ENCODE measurements around the gene ANKRD10. TPM values are rescaled to one million over a fixed set of nuclear protein-coding genes. Genes with fewer than 3 reads are reported as not detected.

The ANKRD10 gene
- total RNA-seq, 1 experiment from 2014 or later = 132 TPM

- peaks cover 8% of the 10 kb centered on the region for H3K36me3 Mint-ChIP-seq (ENCODE audit: insufficient read depth, unreplicated experiment)
- H3K9me3 ChIP-seq = no peaks in the 10 kb centered on the region
- CTCF ChIA-PET = no interaction called here
- H3K4me1 Mint-ChIP-seq (ENCODE audit: low read depth, unreplicated experiment) = peaks cover 5% of the 10 kb centered on the region
- H3K27me3 Mint-ChIP-seq (ENCODE audit: insufficient read depth, unreplicated experiment) = no peaks in the 10 kb centered on the region
- H3K36me3 ChIP-seq (ENCODE audit: control insufficient read depth, insufficient read depth, low read length) = no peaks in the 10 kb centered on the region
- no peak overlapping the region for H3K27ac Mint-ChIP-seq (ENCODE audit: unreplicated experiment)
- peaks cover 5% of the 10 kb centered on the region; the same call in 1 of the 2 replicates for H3K4me1 ChIP-seq
- no peak for DNase-seq
- no peaks in the 10 kb centered on the region for H3K9me3 Mint-ChIP-seq (ENCODE audit: unreplicated experiment)
- no TSS peak for BruUV-seq (replicated peaks)
- POLR2A ChIA-PET = no interaction called here
- no peak overlapping the region for H3K4me3 ChIP-seq (ENCODE audit: low read depth, low read length)
- intact Hi-C loops (cut with micrococcal nuclease; ENCODE audit: unreplicated experiment) = loop anchor here (5.0 kb wide), 1 partner anchor 712 kb away; no protein-coding TSS in a partner anchor
- no peaks in the 10 kb centered on the region for H3K27me3 ChIP-seq (replicated peaks; ENCODE audit: control insufficient read depth, insufficient read depth, low read length)
- TF ChIP-seq CTCF (IDR thresholded peaks at IDR 0.05; ENCODE audit: insufficient read depth in 1 of 2, low read depth in 1 of 2, low read length in 1 of 2, severe bottlenecking in 1 of 2, unreplicated experiment in 1 of 2) = no peak
- no peak overlapping the region for H3K4me3 Mint-ChIP-seq (ENCODE audit: unreplicated experiment)
Observed at GRCh38 chr13:110879482-110879881, 35.4 kb downstream of the ANKRD10 start.

GRCh38 chr13:110877737-110878258, 37.1 kb downstream of the ANKRD10 start:
- H3K36me3 ChIP-seq (ENCODE audit: control insufficient read depth, insufficient read depth, low read length) = no peaks in the 10 kb centered on the region
- no peaks in the 10 kb centered on the region for H3K9me3 ChIP-seq
- ChIA-PET CTCF (no interaction called here), POLR2A (no interaction called here)
- intact Hi-C loops (cut with micrococcal nuclease; ENCODE audit: unreplicated experiment) = loop anchor here (5.0 kb wide), 1 partner anchor 710 kb away; no protein-coding TSS in a partner anchor
- Mint-ChIP-seq H3K27me3 (ENCODE audit: insufficient read depth, unreplicated experiment) (no peaks in the 10 kb centered on the region), H3K4me3 (ENCODE audit: unreplicated experiment) (no peak overlapping the region), H3K27ac (ENCODE audit: unreplicated experiment) (no peak overlapping the region), H3K9me3 (ENCODE audit: unreplicated experiment) (no peaks in the 10 kb centered on the region), H3K4me1 (ENCODE audit: low read depth, unreplicated experiment) (peaks cover 5% of the 10 kb centered on the region), H3K36me3 (ENCODE audit: insufficient read depth, unreplicated experiment) (peaks cover 6% of the 10 kb centered on the region)
- H3K4me3 ChIP-seq (ENCODE audit: low read depth, low read length) = no peak overlapping the region
- no peaks in the 10 kb centered on the region for H3K27me3 ChIP-seq (replicated peaks; ENCODE audit: control insufficient read depth, insufficient read depth, low read length)
- no peak for DNase-seq
- no peak for TF ChIP-seq CTCF (IDR thresholded peaks at IDR 0.05; ENCODE audit: insufficient read depth in 1 of 2, low read depth in 1 of 2, low read length in 1 of 2, severe bottlenecking in 1 of 2, unreplicated experiment in 1 of 2)
- BruUV-seq (replicated peaks) = no TSS peak
- peaks cover 5% of the 10 kb centered on the region; the same call in 1 of the 2 replicates for H3K4me1 ChIP-seq

GRCh38 chr13:110876609-110877008, 38.3 kb downstream of the ANKRD10 start:
- DNase-seq = no peak
- Histone ChIP-seq H3K36me3 (ENCODE audit: control insufficient read depth, insufficient read depth, low read length) (no peaks in the 10 kb centered on the region), H3K9me3 (no peaks in the 10 kb centered on the region), H3K4me1 (peaks cover 13% of the 10 kb centered on the region; the same call in 1 of the 2 replicates), H3K27me3 (replicated peaks; ENCODE audit: control insufficient read depth, insufficient read depth, low read length) (no peaks in the 10 kb centered on the region), H3K4me3 (ENCODE audit: low read depth, low read length) (no peak overlapping the region)
- Mint-ChIP-seq H3K4me1 (ENCODE audit: low read depth, unreplicated experiment) (peaks cover 5% of the 10 kb centered on the region), H3K9me3 (ENCODE audit: unreplicated experiment) (no peaks in the 10 kb centered on the region), H3K36me3 (ENCODE audit: insufficient read depth, unreplicated experiment) (peaks cover 6% of the 10 kb centered on the region), H3K27ac (ENCODE audit: unreplicated experiment) (no peak overlapping the region), H3K4me3 (ENCODE audit: unreplicated experiment) (no peak overlapping the region), H3K27me3 (ENCODE audit: insufficient read depth, unreplicated experiment) (no peaks in the 10 kb centered on the region)
- ChIA-PET CTCF (no interaction called here), POLR2A (no interaction called here)
- TF ChIP-seq CTCF (IDR thresholded peaks at IDR 0.05; ENCODE audit: insufficient read depth in 1 of 2, low read depth in 1 of 2, low read length in 1 of 2, severe bottlenecking in 1 of 2, unreplicated experiment in 1 of 2) = no peak
- intact Hi-C loops (cut with micrococcal nuclease; ENCODE audit: unreplicated experiment) = loop anchor here (5.0 kb wide), 1 partner anchor 709 kb away; no protein-coding TSS in a partner anchor
- no TSS peak for BruUV-seq (replicated peaks)
